T-helper 2 cell treated with Interferon-gamma antibody and Interleukin-4, amounts not matched to agents 5 μg/mL and 100 μg/mL, for 36 hours (primary cell): ENCODE results near the gene ITGA1.

Experiments
- DNase-seq: peaks from one replicate; pipeline ENCODE4 v3.0.0; 2021; ENCODE audit warnings: low spot score
- H3K27ac Mint-ChIP-seq: one replicate; pipeline ENCODE4 v1.8.0; 2021; ENCODE audit warnings: mild to moderate bottlenecking, mixed read lengths
- H3K27me3 Mint-ChIP-seq: one replicate; pipeline ENCODE4 v1.8.0; 2021; ENCODE audit warnings: low read depth, mixed read lengths
- H3K36me3 Mint-ChIP-seq: one replicate; pipeline ENCODE4 v1.8.0; 2021; ENCODE audit warnings: low read depth, mixed read lengths
- H3K4me1 Mint-ChIP-seq: one replicate; pipeline ENCODE4 v1.8.0; 2021; ENCODE audit warnings: low read depth, mixed read lengths
- H3K4me3 Mint-ChIP-seq: one replicate; pipeline ENCODE4 v1.8.0; 2022; ENCODE audit warnings: mild to moderate bottlenecking, moderate library complexity, mixed read lengths
- H3K9me3 Mint-ChIP-seq: one replicate; pipeline ENCODE4 v1.8.0; 2021; ENCODE audit warnings: mixed read lengths

The ITGA1 gene

DNA sequence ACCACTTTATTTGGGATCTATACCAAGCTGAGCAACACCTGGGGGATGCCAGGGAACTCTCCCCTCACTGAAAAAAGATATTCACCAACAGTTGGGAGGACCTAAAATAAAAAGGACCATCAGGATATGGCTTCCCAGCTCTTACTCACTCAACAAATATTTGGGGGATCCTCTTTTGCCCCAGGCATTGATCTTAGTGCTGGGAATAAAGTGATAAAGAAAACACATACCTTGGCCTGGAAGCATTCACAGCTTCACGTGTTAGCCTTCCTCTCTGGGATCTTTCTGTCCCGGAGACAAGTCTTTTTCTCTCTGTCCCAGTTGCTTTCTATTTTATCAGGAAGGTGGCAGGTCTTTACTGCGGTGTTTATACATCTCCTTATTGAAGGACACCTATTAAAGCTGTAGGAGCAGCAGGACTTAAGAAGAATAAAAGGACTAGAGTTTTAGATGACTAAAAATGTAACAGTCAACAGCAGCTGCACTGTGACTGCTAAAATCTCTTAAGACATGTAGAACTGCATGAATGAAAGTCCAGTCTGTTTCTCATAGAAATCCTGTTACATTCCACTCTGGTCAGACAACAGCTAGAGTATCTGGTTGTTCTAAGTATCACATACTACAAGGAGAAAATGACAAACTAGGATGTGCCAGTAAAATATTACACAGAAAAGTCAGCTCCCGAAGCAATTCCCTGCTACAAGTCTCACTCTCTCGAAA lies 111.4 kb downstream of the ITGA1 start:
- no peak overlapping the region for H3K4me3 Mint-ChIP-seq
- H3K27me3 Mint-ChIP-seq = peaks cover 13% of the 10 kb centered on the region
- peaks cover 2% of the 10 kb centered on the region for H3K4me1 Mint-ChIP-seq
- no peaks in the 10 kb centered on the region for H3K36me3 Mint-ChIP-seq
- H3K27ac Mint-ChIP-seq = no peak overlapping the region
- no peak for DNase-seq
- H3K9me3 Mint-ChIP-seq = no peaks in the 10 kb centered on the region

- no peaks in the 10 kb centered on the region for H3K9me3 Mint-ChIP-seq
- no peak overlapping the region for H3K4me3 Mint-ChIP-seq
- no peak for DNase-seq
- H3K27me3 Mint-ChIP-seq = peaks cover 5% of the 10 kb centered on the region
- H3K36me3 Mint-ChIP-seq = no peaks in the 10 kb centered on the region
- no peak overlapping the region for H3K27ac Mint-ChIP-seq
- no peaks in the 10 kb centered on the region for H3K4me1 Mint-ChIP-seq
Observed at GRCh38 chr5:52903142-52903541, 115.4 kb downstream of the ITGA1 start.

DNA sequence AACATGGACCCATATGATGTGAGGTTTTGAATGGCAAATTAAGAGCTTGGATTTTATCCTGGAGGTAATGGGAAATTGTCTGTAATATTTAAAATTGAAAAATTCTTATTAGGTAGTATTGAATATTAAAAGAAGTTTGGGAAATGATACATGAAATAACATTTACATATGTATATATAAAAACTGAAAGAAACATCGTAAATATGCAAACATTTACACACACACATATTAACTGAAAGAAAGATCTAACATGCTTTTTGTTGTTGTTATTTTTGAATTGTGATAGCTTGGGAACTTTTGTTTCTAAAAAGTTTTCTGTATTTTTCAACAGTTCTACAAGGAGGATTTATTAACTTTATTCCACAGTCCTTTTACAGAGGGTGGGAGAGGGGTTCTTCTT lies 118.6 kb downstream of the ITGA1 start:
- Mint-ChIP-seq H3K36me3 (no peaks in the 10 kb centered on the region), H3K4me1 (no peaks in the 10 kb centered on the region), H3K27ac (no peak overlapping the region), H3K4me3 (no peak overlapping the region), H3K9me3 (no peaks in the 10 kb centered on the region), H3K27me3 (peaks cover 2% of the 10 kb centered on the region)
- DNase-seq = no peak

GRCh38 chr5:52906845-52907244 lies 119.1 kb downstream of the ITGA1 start:
- Mint-ChIP-seq H3K36me3 (no peaks in the 10 kb centered on the region), H3K27ac (no peak overlapping the region), H3K9me3 (no peaks in the 10 kb centered on the region), H3K4me3 (no peak overlapping the region), H3K27me3 (peaks cover 2% of the 10 kb centered on the region), H3K4me1 (no peaks in the 10 kb centered on the region)
- DNase-seq = no peak

- DNase-seq = no peak
- no peaks in the 10 kb centered on the region for H3K4me1 Mint-ChIP-seq
- no peak overlapping the region for H3K4me3 Mint-ChIP-seq
- peaks cover 4% of the 10 kb centered on the region for H3K27me3 Mint-ChIP-seq
- H3K9me3 Mint-ChIP-seq = no peaks in the 10 kb centered on the region
- no peaks in the 10 kb centered on the region for H3K36me3 Mint-ChIP-seq
- H3K27ac Mint-ChIP-seq = no peak overlapping the region
Observed at GRCh38 chr5:52909192-52909591, 121.5 kb downstream of the ITGA1 start.

- Mint-ChIP-seq H3K36me3 (no peaks in the 10 kb centered on the region), H3K9me3 (no peaks in the 10 kb centered on the region), H3K4me3 (no peak overlapping the region), H3K27me3 (peaks cover 4% of the 10 kb centered on the region), H3K27ac (no peak overlapping the region), H3K4me1 (peaks cover 2% of the 10 kb centered on the region)
- no peak for DNase-seq
Observed at GRCh38 chr5:52910071-52910470, 122.4 kb downstream of the ITGA1 start.

DNA sequence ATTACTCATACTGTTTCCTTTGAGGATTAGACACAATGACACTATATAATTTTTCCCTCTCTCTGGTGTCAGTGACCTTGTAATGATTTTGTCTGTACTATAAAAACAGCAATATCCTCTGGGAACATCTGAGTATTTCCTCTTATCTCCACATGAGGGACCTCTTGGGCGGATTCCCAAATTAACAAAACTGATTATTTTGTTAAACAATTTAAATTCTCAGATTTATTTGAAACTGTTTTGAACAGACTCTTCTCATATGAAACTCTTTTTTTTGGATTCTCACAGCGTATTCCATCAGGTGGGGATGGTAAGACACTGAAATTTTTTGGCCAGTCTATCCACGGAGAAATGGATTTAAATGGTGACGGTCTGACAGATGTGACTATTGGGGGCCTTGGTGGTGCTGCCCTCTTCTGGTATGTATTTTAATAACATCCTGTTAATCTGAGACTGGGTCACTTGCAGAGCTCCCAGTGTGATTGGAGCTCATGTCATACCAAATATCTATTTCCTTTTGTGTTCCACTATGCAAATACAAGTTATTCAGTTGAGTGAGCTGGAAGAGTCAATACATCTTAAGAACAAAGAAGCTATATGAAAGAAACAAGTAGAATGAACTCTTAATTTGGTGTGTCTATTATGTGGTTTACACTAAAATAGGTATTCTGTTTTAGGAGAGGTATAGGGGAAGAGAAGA lies 127.6 kb downstream of the ITGA1 start:
- Mint-ChIP-seq H3K27ac (no peak overlapping the region), H3K27me3 (peaks cover 13% of the 10 kb centered on the region), H3K36me3 (no peaks in the 10 kb centered on the region), H3K4me1 (peaks cover 6% of the 10 kb centered on the region), H3K9me3 (no peaks in the 10 kb centered on the region), H3K4me3 (peak overlapping the region; percentile 42)
- peak; percentile 41 for DNase-seq

DNA sequence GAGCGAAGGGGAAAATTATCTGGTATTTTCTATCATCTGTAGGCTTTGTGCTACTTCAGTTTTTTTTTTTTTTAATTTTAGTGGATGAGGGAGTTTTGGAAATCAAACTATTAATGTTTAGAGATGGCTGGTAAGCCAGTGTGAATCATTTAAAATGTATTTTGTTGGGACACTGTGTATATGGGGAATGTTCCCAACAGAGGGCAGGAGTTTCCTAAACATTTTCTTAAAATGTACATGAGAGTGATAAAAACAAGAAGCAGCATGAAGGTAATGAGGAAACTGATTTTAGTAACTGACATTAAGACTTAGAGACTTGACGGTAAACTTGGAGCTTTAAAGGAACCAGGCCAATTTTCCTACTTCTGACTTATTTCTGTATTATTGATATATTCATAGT lies 133.2 kb downstream of the ITGA1 start:
- Mint-ChIP-seq H3K9me3 (no peaks in the 10 kb centered on the region), H3K4me3 (no peak overlapping the region), H3K4me1 (no peaks in the 10 kb centered on the region), H3K27ac (no peak overlapping the region), H3K27me3 (peaks cover 35% of the 10 kb centered on the region), H3K36me3 (no peaks in the 10 kb centered on the region)
- DNase-seq = no peak

DNA sequence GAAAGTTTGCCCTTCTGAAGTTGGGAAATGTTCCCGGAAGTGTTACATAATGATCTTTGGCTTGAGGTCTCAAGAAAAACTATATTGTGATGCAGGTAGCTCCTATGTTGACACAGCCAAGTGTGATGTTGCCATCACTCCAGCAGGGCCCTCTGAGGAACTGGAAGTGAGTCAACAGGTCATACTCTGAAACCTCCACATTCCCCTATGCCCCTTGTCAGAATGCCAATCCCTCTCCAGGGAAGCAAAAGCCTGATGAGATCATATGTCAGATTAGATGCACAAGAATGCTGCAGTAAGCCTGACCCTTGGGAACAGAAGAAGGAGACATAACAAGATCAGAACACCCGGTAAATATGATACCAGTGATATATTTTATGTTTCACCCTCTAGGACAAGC lies 134.7 kb downstream of the ITGA1 start:
- Mint-ChIP-seq H3K27me3 (peaks cover 30% of the 10 kb centered on the region), H3K4me3 (no peak overlapping the region), H3K27ac (no peak overlapping the region), H3K9me3 (no peaks in the 10 kb centered on the region), H3K36me3 (no peaks in the 10 kb centered on the region), H3K4me1 (no peaks in the 10 kb centered on the region)
- no peak for DNase-seq

DNA sequence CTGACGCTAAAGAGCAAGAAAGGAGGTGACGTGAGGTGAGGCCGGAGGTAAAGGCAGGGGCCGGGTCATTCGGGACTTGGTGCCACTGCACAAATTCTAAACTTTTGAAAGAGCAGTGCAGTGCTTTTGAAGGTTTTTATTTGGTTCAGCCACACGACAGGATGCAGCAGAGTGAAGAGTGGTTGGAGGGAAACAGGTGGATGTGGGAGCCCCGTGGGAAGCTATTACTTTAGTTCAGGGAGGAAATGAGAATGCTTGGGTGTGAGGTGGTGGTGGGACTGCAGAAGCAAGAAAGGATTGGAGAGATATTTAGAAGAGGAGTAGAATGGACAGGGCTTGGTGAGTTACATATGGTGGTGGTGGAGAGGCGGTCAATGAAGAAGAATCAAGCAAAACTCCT lies 136.7 kb downstream of the ITGA1 start:
- no peak overlapping the region for H3K4me3 Mint-ChIP-seq
- no peak for DNase-seq
- H3K27me3 Mint-ChIP-seq = peaks cover 26% of the 10 kb centered on the region
- H3K27ac Mint-ChIP-seq = no peak overlapping the region
- peaks cover 3% of the 10 kb centered on the region for H3K4me1 Mint-ChIP-seq
- H3K36me3 Mint-ChIP-seq = no peaks in the 10 kb centered on the region
- no peaks in the 10 kb centered on the region for H3K9me3 Mint-ChIP-seq

GRCh38 chr5:52925001-52925400 lies 137.3 kb downstream of the ITGA1 start:
- H3K27me3 Mint-ChIP-seq = peaks cover 26% of the 10 kb centered on the region
- no peak for DNase-seq
- no peaks in the 10 kb centered on the region for H3K36me3 Mint-ChIP-seq
- no peak overlapping the region for H3K27ac Mint-ChIP-seq
- H3K4me3 Mint-ChIP-seq = no peak overlapping the region
- no peaks in the 10 kb centered on the region for H3K9me3 Mint-ChIP-seq
- peaks cover 3% of the 10 kb centered on the region for H3K4me1 Mint-ChIP-seq

DNA sequence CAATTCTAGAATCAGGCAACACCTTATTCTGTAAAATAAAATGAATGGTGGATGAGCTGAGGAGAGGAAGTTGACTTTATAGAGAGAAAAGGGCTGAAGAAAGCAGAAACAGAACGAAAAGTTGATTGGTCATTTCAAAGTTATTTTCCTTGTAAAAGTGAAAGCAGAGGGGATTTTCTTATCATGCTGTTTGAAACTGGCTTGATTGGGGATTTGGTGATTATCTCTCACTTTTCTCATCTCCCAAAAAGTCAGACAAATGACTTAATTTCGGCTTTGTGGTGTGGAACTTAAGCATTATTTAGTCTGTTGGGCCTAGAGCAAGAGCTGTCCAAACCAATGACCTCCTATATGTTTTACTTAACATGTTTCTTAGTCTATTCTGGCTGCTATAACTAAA lies 141.0 kb downstream of the ITGA1 start:
- peaks cover 3% of the 10 kb centered on the region for H3K4me1 Mint-ChIP-seq
- no peak for DNase-seq
- H3K36me3 Mint-ChIP-seq = no peaks in the 10 kb centered on the region
- H3K27me3 Mint-ChIP-seq = peaks cover 19% of the 10 kb centered on the region
- no peak overlapping the region for H3K27ac Mint-ChIP-seq
- no peak overlapping the region for H3K4me3 Mint-ChIP-seq
- no peaks in the 10 kb centered on the region for H3K9me3 Mint-ChIP-seq

DNA sequence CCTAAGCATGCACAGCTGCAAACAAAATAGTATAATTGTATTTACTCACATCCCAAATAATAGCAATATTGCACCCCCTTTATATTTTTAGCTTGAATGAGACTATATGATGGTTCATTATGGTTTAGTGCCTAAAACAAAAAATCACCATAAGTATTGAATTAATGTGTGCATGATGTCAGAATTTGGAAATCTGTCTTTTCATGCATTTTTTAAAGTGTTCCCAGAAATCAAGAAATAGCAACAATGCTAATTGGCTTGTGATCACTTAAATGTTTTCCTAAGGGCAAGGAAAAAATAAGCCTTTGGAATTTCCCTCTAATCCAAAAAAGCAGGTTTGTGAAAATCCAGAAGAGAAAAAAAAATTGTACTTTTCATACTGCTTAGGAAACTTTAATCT lies 150.5 kb downstream of the ITGA1 start:
- no peaks in the 10 kb centered on the region for H3K36me3 Mint-ChIP-seq
- no peak overlapping the region for H3K4me3 Mint-ChIP-seq
- DNase-seq = no peak
- H3K4me1 Mint-ChIP-seq = no peaks in the 10 kb centered on the region
- no peak overlapping the region for H3K27ac Mint-ChIP-seq
- peaks cover 18% of the 10 kb centered on the region for H3K27me3 Mint-ChIP-seq
- no peaks in the 10 kb centered on the region for H3K9me3 Mint-ChIP-seq

DNA sequence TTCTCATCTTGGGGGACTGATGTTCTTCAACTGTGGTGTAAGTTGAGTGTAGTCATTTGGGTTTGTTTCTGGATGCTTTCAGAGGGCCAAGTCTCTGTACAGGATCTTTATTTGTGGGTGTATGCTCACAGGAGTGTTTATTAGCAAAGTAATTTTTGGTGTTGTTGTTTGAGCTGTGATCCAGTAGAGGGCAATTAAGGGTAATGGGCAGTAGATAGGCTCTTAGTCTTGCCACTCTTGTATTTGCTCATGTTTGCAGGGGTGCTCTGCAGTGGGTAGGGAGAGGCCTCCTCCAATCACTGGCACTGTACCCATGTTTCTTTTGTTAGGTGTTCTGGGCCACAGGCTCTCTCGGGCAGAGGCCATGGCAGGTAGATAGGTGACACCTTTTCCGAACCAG lies 155.6 kb downstream of the ITGA1 start:
- no peaks in the 10 kb centered on the region for H3K9me3 Mint-ChIP-seq
- H3K27ac Mint-ChIP-seq = no peak overlapping the region
- H3K27me3 Mint-ChIP-seq = peaks cover 11% of the 10 kb centered on the region
- peaks cover 8% of the 10 kb centered on the region for H3K4me1 Mint-ChIP-seq
- H3K36me3 Mint-ChIP-seq = no peaks in the 10 kb centered on the region
- no peak overlapping the region for H3K4me3 Mint-ChIP-seq
- no peak for DNase-seq

DNA sequence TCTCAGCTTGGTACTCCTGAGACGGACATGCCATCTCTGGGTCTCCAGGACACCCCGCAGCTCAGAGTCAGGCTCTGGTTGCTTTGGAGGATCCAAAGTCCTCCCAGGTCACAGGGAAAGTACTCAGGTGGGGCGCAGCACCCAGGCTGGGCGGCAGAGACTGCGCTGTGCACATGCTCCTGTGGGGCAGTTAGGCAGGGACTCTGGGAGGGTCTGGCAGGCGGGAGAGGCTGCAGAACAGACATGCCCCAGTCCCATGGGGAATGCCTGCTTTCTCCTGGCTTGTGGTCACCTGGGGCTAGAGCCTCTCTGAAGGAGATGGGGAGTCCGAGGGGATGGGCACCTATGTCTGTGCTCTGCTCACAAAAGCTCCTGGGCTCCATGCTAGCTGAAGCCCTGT lies 156.1 kb downstream of the ITGA1 start:
- Mint-ChIP-seq H3K36me3 (no peaks in the 10 kb centered on the region), H3K4me1 (peaks cover 13% of the 10 kb centered on the region), H3K27me3 (peaks cover 11% of the 10 kb centered on the region), H3K27ac (no peak overlapping the region), H3K9me3 (no peaks in the 10 kb centered on the region), H3K4me3 (no peak overlapping the region)
- no peak for DNase-seq
